22Rv1 (cell line): ENCODE measurements around the gene WASF3.

Experiments
- CTCF ChIP-seq: fragments of 450-650 bp; IDR thresholded peaks from 2 replicates; pipeline ENCODE4 v1.5.1; 2017; ENCODE audit warnings: mild to moderate bottlenecking
- ZFX ChIP-seq: fragments of 450-650 bp; IDR thresholded peaks from 2 replicates; pipeline ENCODE4 v1.6.1; 2017; ENCODE audit warnings: antibody characterized with exemption, borderline replicate concordance

GRCh38 chr13:26678330-26678729, 120.8 kb downstream of the WASF3 start:
- TF ChIP-seq CTCF (no peak), ZFX (no peak)
